CD8-positive, alpha-beta memory T cell (primary cell): ENCODE measurements around the gene PIBF1. TPM values are rescaled to one million over a fixed set of nuclear protein-coding genes. Genes with fewer than 3 reads are reported as not detected.
A peak's percentile ranks its signal among the peaks of the same experiment; 100 is the strongest.
"Not testable (repeated sequence)": the region's sequence is repeated elsewhere in the genome, so short reads cannot be mapped to it uniquely, and the experiment has no call there.

Experiments used
- CTCF ChIA-PET: fragments of 350-600 bp; sonication (Branson Sonifier 250); formaldehyde crosslinking; loops from one replicate; lab custom pipeline; 2021; ENCODE audit warnings: antibody characterized with exemption; lab: Charles Lee
- POLR2A ChIA-PET: fragments of 350-600 bp; sonication (Branson Sonifier 250); formaldehyde crosslinking; loops from one replicate; lab custom pipeline; 2021; ENCODE audit warnings: antibody characterized with exemption; lab: Charles Lee
- DNase-seq, 5 donors: peaks; one replicate each; pipeline versions ENCODE4 v3.0.0 to v3.0.0-alpha.2; 2020 to 2022; ENCODE audit warnings: mixed read lengths in 1 of 5
- H3K27ac ChIP-seq: one replicate; pipeline ENCODE4 v1.7.0; 2013; ENCODE audit warnings: low read depth, mild to moderate bottlenecking, low read length, moderate library complexity
- H3K27me3 ChIP-seq: 2 replicates; pipeline ENCODE4 v1.7.0; 2013; ENCODE audit warnings: low read length, mild to moderate bottlenecking; ENCODE audit not compliant: insufficient read depth, poor library complexity, severe bottlenecking
- H3K36me3 ChIP-seq: 2 replicates; pipeline ENCODE4 v1.7.0; 2013; ENCODE audit warnings: mild to moderate bottlenecking, low read length, moderate library complexity; ENCODE audit not compliant: insufficient read depth
- H3K4me1 ChIP-seq: 2 replicates; pipeline ENCODE4 v1.7.0; 2013; ENCODE audit warnings: mild to moderate bottlenecking, low read length, moderate library complexity; ENCODE audit not compliant: insufficient read depth
- H3K4me3 ChIP-seq: 2 replicates; pipeline ENCODE4 v1.7.0; 2013; ENCODE audit warnings: mild to moderate bottlenecking, low read length
- H3K9me3 ChIP-seq: 2 replicates; pipeline ENCODE4 v1.7.0; 2013; ENCODE audit warnings: mild to moderate bottlenecking, low read length
- H3K27ac Mint-ChIP-seq, 8 donors: one replicate each; pipeline ENCODE4 v1.8.0; 2020 to 2021; ENCODE audit warnings: mixed read lengths in 8 of 8, mild to moderate bottlenecking in 6 of 8, inconsistent platforms in 3 of 8, moderate library complexity in 3 of 8
- H3K27me3 Mint-ChIP-seq, 2 donors: one replicate each; pipeline ENCODE4 v1.8.0; 2020 to 2021; ENCODE audit warnings: mixed read lengths in 2 of 2, mild to moderate bottlenecking in 1 of 2, moderate library complexity in 1 of 2
- H3K36me3 Mint-ChIP-seq, 3 donors: one replicate each; pipeline ENCODE4 v1.8.0; 2020 to 2021; ENCODE audit warnings: mixed read lengths in 3 of 3, inconsistent platforms in 1 of 3, mild to moderate bottlenecking in 1 of 3
- H3K4me1 Mint-ChIP-seq, 3 donors: one replicate each; pipeline ENCODE4 v1.8.0; 2020 to 2021; ENCODE audit warnings: mixed read lengths in 3 of 3, inconsistent platforms in 1 of 3, mild to moderate bottlenecking in 1 of 3
- H3K4me3 Mint-ChIP-seq, 7 donors: one replicate each; pipeline ENCODE4 v1.8.0; 2020 to 2021; ENCODE audit warnings: mixed read lengths in 7 of 7, mild to moderate bottlenecking in 6 of 7, moderate library complexity in 4 of 7, inconsistent platforms in 2 of 7
- H3K9me3 Mint-ChIP-seq, 5 donors: one replicate each; pipeline ENCODE4 v1.8.0; 2020 to 2022; ENCODE audit warnings: mixed read lengths in 5 of 5, mild to moderate bottlenecking in 3 of 5, moderate library complexity in 2 of 5, inconsistent platforms in 1 of 5
- polyA plus RNA-seq: library from polyadenylated mRNA; unstranded; fragments of 300-500 nt; fragmentation: Illumina TruSeq; gene quantifications from one replicate; pipeline ENCODE4 v1.2.3, GENCODE V29; 2021
- total RNA-seq, 2 experiments: library from RNA; stranded (reverse); gene quantifications; one replicate each; pipeline ENCODE4 v1.2.3, GENCODE V29; 2021

Gene PIBF1
- total and polyA plus RNA-seq, 3 experiments from 2014 or later: 17.7 to 21.7 (median 20.2) TPM

GRCh38 chr13:72890546-72890945, 108.6 kb downstream of the PIBF1 start:
- Mint-ChIP-seq H3K27ac (no peak overlapping the region), H3K4me1 (no peaks in the 10 kb centered on the region), H3K9me3 (no peaks in the 10 kb centered on the region), H3K27me3 (no peaks in the 10 kb centered on the region), H3K36me3 (peaks cover 5 to 26% (median 8%) of the 10 kb centered on the region in 3 donors), H3K4me3 (no peak overlapping the region)
- Histone ChIP-seq H3K4me1 (no peaks in the 10 kb centered on the region), H3K27me3 (no peaks in the 10 kb centered on the region), H3K4me3 (no peak overlapping the region), H3K36me3 (no peaks in the 10 kb centered on the region), H3K27ac (no peak overlapping the region), H3K9me3 (no peaks in the 10 kb centered on the region)
- POLR2A ChIA-PET: no interaction called here
- no peak for DNase-seq
- CTCF ChIA-PET: no interaction called here

- Mint-ChIP-seq H3K27me3 (no peaks in the 10 kb centered on the region), H3K4me1 (no peaks in the 10 kb centered on the region), H3K9me3 (no peaks in the 10 kb centered on the region), H3K4me3 (no peak overlapping the region), H3K36me3 (peaks cover 7 to 32% (median 11%) of the 10 kb centered on the region in 3 donors), H3K27ac (no peak overlapping the region)
- Histone ChIP-seq H3K4me1 (no peaks in the 10 kb centered on the region), H3K9me3 (no peaks in the 10 kb centered on the region), H3K27ac (no peak overlapping the region), H3K4me3 (no peak overlapping the region), H3K27me3 (no peaks in the 10 kb centered on the region), H3K36me3 (no peaks in the 10 kb centered on the region)
- no peak for DNase-seq
- ChIA-PET CTCF (no interaction called here), POLR2A (no interaction called here)
Observed at GRCh38 chr13:72891423-72891822, 109.5 kb downstream of the PIBF1 start.

DNA sequence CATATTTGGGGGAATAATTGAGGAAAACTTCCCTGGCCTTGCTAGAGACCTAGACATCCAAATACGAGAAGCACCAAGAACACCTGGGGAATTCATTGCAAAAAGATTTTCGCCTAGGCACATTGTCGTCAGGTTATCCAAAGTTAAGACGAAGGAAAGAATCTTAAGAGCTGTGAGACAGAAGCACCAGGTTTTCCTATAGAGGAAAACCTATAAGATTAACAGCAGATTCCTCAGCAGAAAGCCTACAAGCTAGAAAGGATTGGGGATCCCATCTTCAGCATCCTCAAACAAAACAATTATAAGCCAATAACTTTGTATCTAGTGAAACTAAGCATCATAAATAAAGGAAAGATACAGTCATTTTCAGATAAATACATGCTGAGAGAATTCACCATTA, 114.9 kb downstream of the PIBF1 start:
- no peak overlapping the region for H3K27ac Mint-ChIP-seq
- no peaks in the 10 kb centered on the region for H3K27me3 Mint-ChIP-seq
- CTCF ChIA-PET: no interaction called here
- H3K9me3 ChIP-seq: no peaks in the 10 kb centered on the region
- no peaks in the 10 kb centered on the region for H3K27me3 ChIP-seq
- H3K9me3 Mint-ChIP-seq: no peaks in the 10 kb centered on the region
- H3K4me3 Mint-ChIP-seq: no peak overlapping the region
- H3K4me1 ChIP-seq: no peaks in the 10 kb centered on the region
- peaks cover 7 to 23% (median 20%) of the 10 kb centered on the region in 3 donors for H3K36me3 Mint-ChIP-seq
- DNase-seq: no peak
- H3K27ac ChIP-seq: no peak overlapping the region
- no peaks in the 10 kb centered on the region for H3K4me1 Mint-ChIP-seq
- POLR2A ChIA-PET: no interaction called here
- no peak overlapping the region for H3K4me3 ChIP-seq
- no peaks in the 10 kb centered on the region for H3K36me3 ChIP-seq

DNA sequence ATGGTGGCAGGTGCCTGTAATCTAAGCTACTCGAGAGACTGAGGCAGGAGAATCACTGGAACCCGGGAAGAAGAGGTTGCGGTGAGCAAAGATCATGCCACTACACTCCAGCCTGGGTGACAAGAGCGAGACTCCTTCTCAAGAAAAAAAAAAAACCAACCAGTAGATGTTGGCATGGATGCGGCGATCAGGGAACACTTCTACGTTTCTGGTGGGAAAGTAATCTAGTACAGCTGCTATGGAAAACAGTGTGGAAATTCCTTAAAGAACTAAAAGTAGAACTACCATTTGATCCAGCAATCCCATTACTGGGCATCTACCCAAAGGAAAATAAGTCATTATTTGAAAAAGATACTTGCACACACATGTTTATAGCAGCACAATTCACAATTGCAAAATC, 119.6 kb downstream of the PIBF1 start:
- H3K4me1 ChIP-seq, H3K4me3 ChIP-seq, H3K9me3 ChIP-seq, DNase-seq, H3K4me3 Mint-ChIP-seq, H3K36me3 ChIP-seq, H3K9me3 Mint-ChIP-seq, H3K4me1 Mint-ChIP-seq, H3K27me3 ChIP-seq, CTCF ChIA-PET, H3K27me3 Mint-ChIP-seq, H3K27ac ChIP-seq, H3K27ac Mint-ChIP-seq, POLR2A ChIA-PET: not testable (repeated sequence)
- H3K36me3 Mint-ChIP-seq: peaks cover 3 to 16% (median 12%) of the 10 kb centered on the region in 3 donors

DNA sequence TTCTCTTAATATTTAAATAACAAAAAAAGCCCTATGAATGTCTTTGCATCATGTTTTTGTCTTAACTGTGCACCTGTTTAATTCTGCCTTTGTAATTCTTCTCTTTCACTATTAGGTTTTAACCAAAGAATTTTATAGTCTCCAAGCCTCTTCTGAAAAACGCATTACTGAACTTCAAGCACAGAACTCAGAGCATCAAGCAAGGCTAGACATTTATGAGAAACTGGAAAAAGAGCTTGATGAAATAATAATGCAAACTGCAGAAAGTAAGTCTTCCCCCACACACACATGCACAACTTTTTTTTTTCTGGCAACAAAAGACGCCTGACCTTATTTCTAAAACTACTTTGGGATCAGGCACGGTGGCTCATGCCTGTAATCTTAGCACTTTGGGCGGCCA, 126.5 kb downstream of the PIBF1 start:
- Histone ChIP-seq H3K4me3 (no peak overlapping the region), H3K9me3 (no peaks in the 10 kb centered on the region), H3K4me1 (no peaks in the 10 kb centered on the region), H3K27me3 (no peaks in the 10 kb centered on the region), H3K27ac (no peak overlapping the region), H3K36me3 (peaks cover 7% of the 10 kb centered on the region)
- ChIA-PET CTCF (no interaction called here), POLR2A (no interaction called here)
- Mint-ChIP-seq H3K27me3 (no peaks in the 10 kb centered on the region), H3K36me3 (peaks cover 8 to 59% (median 24%) of the 10 kb centered on the region in 3 donors), H3K4me3 (no peak overlapping the region), H3K27ac (no peak overlapping the region), H3K4me1 (no peaks in the 10 kb centered on the region), H3K9me3 (no peaks in the 10 kb centered on the region)
- no peak for DNase-seq

- Mint-ChIP-seq H3K9me3 (no peaks in the 10 kb centered on the region), H3K27me3 (no peaks in the 10 kb centered on the region), H3K27ac (peak overlapping the region in 2 of 8 donors; percentile 24 to 65), H3K4me1 (no peaks in the 10 kb centered on the region), H3K4me3 (no peak overlapping the region), H3K36me3 (peaks cover 8 to 58% (median 27%) of the 10 kb centered on the region in 3 donors)
- Histone ChIP-seq H3K36me3 (peaks cover 7% of the 10 kb centered on the region), H3K9me3 (no peaks in the 10 kb centered on the region), H3K27me3 (no peaks in the 10 kb centered on the region), H3K27ac (no peak overlapping the region), H3K4me3 (no peak overlapping the region), H3K4me1 (no peaks in the 10 kb centered on the region)
- CTCF ChIA-PET: no interaction called here
- POLR2A ChIA-PET: interaction anchor here (0.5 kb wide), 1 partner anchor 895 kb away, joined by 4 read pairs; no protein-coding TSS in a partner anchor
- DNase-seq: no peak
Observed at GRCh38 chr13:72911981-72912380, 130.0 kb downstream of the PIBF1 start.

GRCh38 chr13:72920097-72920496, 138.2 kb downstream of the PIBF1 start:
- Histone ChIP-seq H3K36me3 (peaks cover 4% of the 10 kb centered on the region), H3K27me3 (no peaks in the 10 kb centered on the region), H3K27ac (no peak overlapping the region), H3K4me1 (no peaks in the 10 kb centered on the region), H3K4me3 (no peak overlapping the region), H3K9me3 (no peaks in the 10 kb centered on the region)
- Mint-ChIP-seq H3K9me3 (no peaks in the 10 kb centered on the region), H3K4me3 (no peak overlapping the region), H3K36me3 (peaks cover 23 to 58% (median 28%) of the 10 kb centered on the region in 3 donors), H3K27ac (peak overlapping the region in 1 of 8 donors; percentile 66), H3K27me3 (no peaks in the 10 kb centered on the region), H3K4me1 (peaks cover 5 to 6% (median 5%) of the 10 kb centered on the region in 3 donors)
- DNase-seq: no peak
- ChIA-PET POLR2A (no interaction called here), CTCF (no interaction called here)

- no peak overlapping the region for H3K4me3 ChIP-seq
- peaks cover 28 to 53% (median 41%) of the 10 kb centered on the region in 3 donors for H3K36me3 Mint-ChIP-seq
- ChIA-PET POLR2A (no interaction called here), CTCF (no interaction called here)
- H3K27me3 Mint-ChIP-seq: no peaks in the 10 kb centered on the region
- no peak for DNase-seq
- H3K4me1 ChIP-seq: no peaks in the 10 kb centered on the region
- H3K27ac ChIP-seq: no peak overlapping the region
- H3K27ac Mint-ChIP-seq: no peak overlapping the region
- peaks cover 0 to 2% (median 0%) of the 10 kb centered on the region in 5 donors for H3K9me3 Mint-ChIP-seq
- H3K4me3 Mint-ChIP-seq: no peak overlapping the region
- no peaks in the 10 kb centered on the region for H3K36me3 ChIP-seq
- H3K9me3 ChIP-seq: no peaks in the 10 kb centered on the region
- H3K4me1 Mint-ChIP-seq: peaks cover 0 to 2% (median 0%) of the 10 kb centered on the region in 3 donors
- H3K27me3 ChIP-seq: no peaks in the 10 kb centered on the region
Observed at GRCh38 chr13:72931311-72931710, 149.4 kb downstream of the PIBF1 start.
